Measurements from ENCODE around the gene RASSF7.
A peak's percentile ranks its signal among the peaks of the same experiment; 100 is the strongest.

RASSF7 gene

DNA sequence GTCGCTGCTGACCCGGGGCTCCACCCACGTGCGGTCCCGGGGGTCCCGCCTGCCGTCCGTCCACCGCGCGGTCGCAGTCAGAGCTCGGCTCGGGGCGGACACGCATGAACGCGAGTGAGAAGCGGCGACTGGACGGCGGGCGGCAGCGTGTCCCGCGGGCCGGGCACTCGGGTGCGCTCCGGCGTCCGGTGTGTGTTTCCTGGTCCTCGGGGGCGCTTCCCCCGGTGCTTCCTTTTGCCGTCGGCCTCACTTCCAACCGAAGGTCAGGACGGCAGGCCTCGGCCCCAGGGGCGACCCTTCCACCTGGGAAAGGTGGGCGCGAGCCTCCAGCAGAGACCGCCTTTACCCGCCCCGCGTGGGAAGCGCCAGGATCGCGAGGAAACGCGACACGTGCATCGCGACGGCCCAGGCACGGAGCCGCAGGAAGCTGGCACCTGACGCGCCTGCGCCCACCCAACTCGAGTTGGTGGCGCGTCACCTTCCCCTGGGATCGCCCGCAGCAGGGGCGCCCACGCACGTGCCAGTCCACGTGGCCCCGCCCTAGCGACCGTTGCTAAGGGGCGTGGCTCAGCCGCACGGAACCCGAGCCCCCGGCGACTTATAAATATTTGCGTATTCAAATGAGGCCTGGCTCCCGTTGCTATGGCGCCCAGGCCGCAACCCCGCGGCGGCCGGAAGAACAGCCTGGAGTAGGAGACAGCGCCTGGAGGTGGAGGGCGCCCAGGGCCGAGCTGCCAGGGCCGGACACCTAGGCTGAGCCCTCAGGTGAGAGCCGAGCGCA lies 23.7 kb upstream of the RASSF7 start, which contains the start of gene LRRC56:
LRRC56 (plus strand) TSS at position 687 of the 781 bp plus-strand sequence. CDS start 3,158 bp downstream, outside the sequence.
- ATAC-seq (replicated peaks) (peak; percentile 61), DNase-seq (peak; percentile 94 to 95 (median 95))
- H3K9me3 Mint-ChIP-seq = no peaks in the 10 kb centered on the region
- H3K27me3 Mint-ChIP-seq = no peaks in the 10 kb centered on the region
- peak within 1 kb of the TSS; percentile 95 to 97 for H3K27ac Mint-ChIP-seq
- peak within 1 kb of the TSS; percentile 89 to 92 for H3K4me3 Mint-ChIP-seq
- H3K4me1 Mint-ChIP-seq (ENCODE audit: low read depth in 2 of 2) = peaks cover 13 to 14% of the 10 kb centered on the region in 2 donors
- peaks cover 37% of the 10 kb centered on the region for H3K36me3 Mint-ChIP-seq (ENCODE audit: insufficient read depth)

DNA sequence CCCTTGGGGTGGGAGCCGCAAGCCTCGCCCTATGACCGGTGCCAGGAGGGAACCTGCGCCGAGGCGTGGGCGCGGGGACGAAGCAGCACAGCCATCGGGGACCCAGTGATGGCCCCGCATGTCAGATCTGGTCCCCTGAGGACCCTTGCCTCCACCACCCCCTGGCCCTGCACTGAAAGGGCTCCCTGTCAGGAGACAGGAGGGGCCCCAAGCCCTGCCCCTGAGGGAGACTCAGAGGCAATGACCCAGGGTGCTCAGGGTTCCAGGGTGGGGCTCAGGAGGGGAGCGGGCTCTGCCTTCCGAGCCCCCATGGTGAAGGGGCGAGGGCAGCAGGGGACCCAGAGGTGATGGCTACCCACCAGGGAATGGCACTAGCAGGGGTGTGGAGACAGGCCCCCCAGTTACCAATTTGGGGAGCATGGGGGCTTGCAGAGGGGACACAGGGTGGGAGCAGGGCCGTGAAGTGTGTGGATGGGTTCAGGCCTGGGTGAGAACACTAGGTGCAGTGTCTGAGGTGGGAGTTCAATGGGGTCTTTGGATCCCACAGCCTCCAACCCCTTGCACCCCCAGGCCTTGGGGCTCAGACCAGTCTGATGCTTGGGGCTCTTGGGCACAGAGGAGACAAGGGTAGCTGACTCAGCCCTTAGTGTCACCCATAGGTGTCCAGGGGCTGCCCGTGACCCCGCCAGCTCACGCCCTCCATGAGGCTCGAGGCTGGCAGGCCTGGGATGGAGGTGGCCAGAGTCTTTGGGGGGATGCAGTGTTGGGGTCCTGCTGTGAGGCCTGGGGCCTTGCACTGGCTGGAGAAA lies 22.9 kb upstream of the RASSF7 start:
- H3K27me3 Mint-ChIP-seq = no peaks in the 10 kb centered on the region
- H3K27ac Mint-ChIP-seq = peak overlapping the region; percentile 87 to 97
- ATAC-seq (replicated peaks) = no peak
- peak overlapping the region; percentile 89 to 92 for H3K4me3 Mint-ChIP-seq
- no peak for DNase-seq
- peaks cover 30% of the 10 kb centered on the region for H3K36me3 Mint-ChIP-seq (ENCODE audit: insufficient read depth)
- H3K4me1 Mint-ChIP-seq (ENCODE audit: low read depth in 2 of 2) = peaks cover 13 to 14% of the 10 kb centered on the region in 2 donors
- no peaks in the 10 kb centered on the region for H3K9me3 Mint-ChIP-seq

DNA sequence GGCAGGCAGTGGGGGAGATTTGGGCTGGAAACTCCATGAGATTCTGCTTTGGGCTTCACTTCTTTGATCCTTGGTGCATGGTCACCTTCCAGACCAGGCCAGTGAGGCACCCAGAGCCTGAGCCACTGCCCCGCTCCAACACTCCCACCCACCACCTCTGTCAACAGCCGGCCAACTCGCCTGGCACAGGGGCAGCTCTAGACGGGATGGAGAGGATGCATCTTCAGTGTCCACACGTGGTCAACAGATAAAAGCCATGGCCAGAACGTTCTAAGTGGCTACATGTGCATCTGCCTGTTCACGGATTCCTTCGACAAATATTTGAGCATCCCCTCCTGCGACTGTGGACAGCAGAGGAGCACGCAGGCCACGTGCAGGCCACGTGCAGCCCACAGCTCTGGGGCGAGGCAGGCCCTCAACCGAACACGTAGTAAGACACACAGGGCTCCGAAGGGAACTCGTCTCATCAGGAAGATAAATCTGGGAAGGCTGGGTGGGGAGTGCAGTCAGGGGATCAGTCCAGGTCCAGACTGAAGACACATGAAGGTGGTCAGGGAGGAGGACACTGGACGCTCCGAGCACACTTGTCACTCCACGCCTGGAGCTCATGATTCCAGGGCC lies 22.2 kb upstream of the RASSF7 start:
- H3K27me3 Mint-ChIP-seq = no peaks in the 10 kb centered on the region
- H3K27ac Mint-ChIP-seq = peak overlapping the region in 1 of 2 donors; percentile 97
- H3K36me3 Mint-ChIP-seq (ENCODE audit: insufficient read depth) = peaks cover 30% of the 10 kb centered on the region
- H3K4me3 Mint-ChIP-seq = peak overlapping the region; percentile 10 to 92
- H3K4me1 Mint-ChIP-seq (ENCODE audit: low read depth in 2 of 2) = peaks cover 13 to 14% of the 10 kb centered on the region in 2 donors
- H3K9me3 Mint-ChIP-seq = no peaks in the 10 kb centered on the region
- ATAC-seq (replicated peaks) (no peak), DNase-seq (no peak)

GRCh38 chr11:539971-540481 lies 20.7 kb upstream of the RASSF7 start:
- ATAC-seq (replicated peaks) = no peak
- H3K36me3 Mint-ChIP-seq (ENCODE audit: insufficient read depth) = peaks cover 27% of the 10 kb centered on the region
- no peaks in the 10 kb centered on the region for H3K9me3 Mint-ChIP-seq
- no peak overlapping the region for H3K4me3 Mint-ChIP-seq
- no peak overlapping the region for H3K27ac Mint-ChIP-seq
- peaks cover 13 to 14% of the 10 kb centered on the region in 2 donors for H3K4me1 Mint-ChIP-seq (ENCODE audit: low read depth in 2 of 2)
- no peak for DNase-seq
- H3K27me3 Mint-ChIP-seq = no peaks in the 10 kb centered on the region

DNA sequence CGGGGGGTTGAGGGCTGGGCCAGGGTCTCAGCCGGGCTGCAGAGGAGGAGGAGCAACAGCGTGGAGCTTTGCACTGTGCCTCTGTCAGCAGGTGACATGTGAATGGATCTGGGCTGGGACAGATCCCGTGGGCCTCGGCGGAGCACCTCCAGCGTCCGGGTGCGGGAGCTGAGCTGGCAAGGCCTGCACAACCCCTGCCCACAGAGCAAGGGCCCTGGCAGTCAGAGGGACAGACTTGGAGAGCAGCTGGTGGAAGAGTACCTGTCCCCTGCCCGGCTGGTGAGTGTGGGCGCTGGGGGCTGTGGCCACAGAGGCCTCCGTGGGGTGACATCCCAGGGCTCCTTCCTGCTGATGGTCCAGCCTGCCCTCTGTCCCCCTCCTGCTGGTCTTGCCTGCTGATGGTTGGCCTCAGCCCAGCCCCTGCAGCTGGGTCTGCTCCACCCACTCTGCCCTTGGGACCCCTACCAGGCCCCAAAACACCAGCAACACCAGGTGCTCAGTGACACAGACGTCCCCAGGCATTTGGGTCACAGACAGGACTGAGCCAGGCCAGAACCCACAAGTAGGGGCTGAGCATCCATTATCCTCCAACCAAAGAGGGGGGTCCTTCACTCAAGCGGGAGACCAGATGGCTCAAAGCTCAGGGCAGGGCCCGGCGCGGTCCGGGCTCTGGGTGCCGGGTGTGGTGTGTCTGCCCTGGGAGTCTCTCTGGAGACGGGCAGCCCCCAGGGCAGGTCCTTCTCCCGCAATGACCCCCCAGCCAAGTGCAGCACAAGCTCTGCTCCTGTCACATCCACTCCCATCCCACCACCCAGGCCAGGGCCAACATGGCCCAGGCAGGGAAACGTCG lies 20.0 kb upstream of the RASSF7 start:
- no peak overlapping the region for H3K4me3 Mint-ChIP-seq
- no peaks in the 10 kb centered on the region for H3K9me3 Mint-ChIP-seq
- no peaks in the 10 kb centered on the region for H3K27me3 Mint-ChIP-seq
- H3K27ac Mint-ChIP-seq = no peak overlapping the region
- peaks cover 13 to 14% of the 10 kb centered on the region in 2 donors for H3K4me1 Mint-ChIP-seq (ENCODE audit: low read depth in 2 of 2)
- H3K36me3 Mint-ChIP-seq (ENCODE audit: insufficient read depth) = peaks cover 24% of the 10 kb centered on the region
- DNase-seq (no peak), ATAC-seq (replicated peaks) (no peak)

DNA sequence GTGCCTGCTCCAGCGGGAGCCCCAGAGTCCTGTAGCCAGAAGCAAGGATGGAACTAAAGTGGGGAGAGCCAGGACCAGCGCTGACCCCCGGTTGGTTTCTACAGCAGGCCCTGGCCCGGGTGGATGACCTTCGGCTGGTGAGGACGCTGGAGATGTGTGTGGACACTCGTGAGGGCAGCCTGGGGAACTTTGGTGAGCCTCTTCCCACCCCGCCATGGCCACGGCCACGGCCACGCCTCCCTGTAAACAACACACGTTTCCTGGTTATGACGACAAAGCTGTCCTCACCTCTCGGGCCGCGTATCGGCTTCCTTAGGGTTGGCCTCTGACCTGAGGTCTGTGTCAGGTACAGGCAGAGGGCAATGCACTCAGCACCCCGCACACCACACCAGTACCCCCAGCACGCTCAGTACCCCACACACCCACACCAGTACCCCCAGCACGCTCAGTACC lies 19.3 kb upstream of the RASSF7 start:
- Mint-ChIP-seq H3K36me3 (ENCODE audit: insufficient read depth) (peaks cover 18% of the 10 kb centered on the region), H3K27ac (no peak overlapping the region), H3K27me3 (no peaks in the 10 kb centered on the region), H3K4me3 (no peak overlapping the region), H3K4me1 (ENCODE audit: low read depth in 2 of 2) (peaks cover 9% of the 10 kb centered on the region in 2 donors), H3K9me3 (no peaks in the 10 kb centered on the region)
- ATAC-seq (replicated peaks) (no peak), DNase-seq (no peak)

- ATAC-seq (replicated peaks) (no peak), DNase-seq (no peak)
- Mint-ChIP-seq H3K4me3 (no peak overlapping the region), H3K36me3 (ENCODE audit: insufficient read depth) (no peaks in the 10 kb centered on the region), H3K9me3 (no peaks in the 10 kb centered on the region), H3K27me3 (no peaks in the 10 kb centered on the region), H3K27ac (no peak overlapping the region), H3K4me1 (ENCODE audit: low read depth in 2 of 2) (no peaks in the 10 kb centered on the region)
Observed at GRCh38 chr11:544817-545166, 16.0 kb upstream of the RASSF7 start.

DNA sequence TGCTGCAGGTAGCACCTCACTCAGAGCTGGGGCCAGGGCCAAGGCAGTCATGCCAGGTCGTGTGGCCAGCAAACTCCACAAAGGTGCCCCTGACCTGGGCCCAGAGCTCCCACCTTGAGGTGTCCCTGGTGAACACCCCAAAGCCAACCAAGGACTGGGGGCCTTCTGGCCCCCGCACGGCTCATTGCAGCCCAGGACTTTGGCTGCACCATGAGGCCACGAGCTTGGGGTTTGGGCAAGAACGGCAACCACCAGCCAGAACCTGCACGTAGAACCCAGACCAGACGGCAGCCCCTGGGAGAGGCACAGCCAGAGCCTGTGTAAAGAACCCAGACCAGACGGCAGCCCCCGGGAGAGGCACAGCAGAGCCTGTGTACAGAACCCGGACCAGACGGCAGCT lies 15.6 kb upstream of the RASSF7 start:
- Mint-ChIP-seq H3K27me3 (no peaks in the 10 kb centered on the region), H3K4me1 (ENCODE audit: low read depth in 2 of 2) (no peaks in the 10 kb centered on the region), H3K9me3 (no peaks in the 10 kb centered on the region), H3K4me3 (no peak overlapping the region), H3K36me3 (ENCODE audit: insufficient read depth) (no peaks in the 10 kb centered on the region), H3K27ac (no peak overlapping the region)
- ATAC-seq (replicated peaks) (no peak), DNase-seq (no peak)

DNA sequence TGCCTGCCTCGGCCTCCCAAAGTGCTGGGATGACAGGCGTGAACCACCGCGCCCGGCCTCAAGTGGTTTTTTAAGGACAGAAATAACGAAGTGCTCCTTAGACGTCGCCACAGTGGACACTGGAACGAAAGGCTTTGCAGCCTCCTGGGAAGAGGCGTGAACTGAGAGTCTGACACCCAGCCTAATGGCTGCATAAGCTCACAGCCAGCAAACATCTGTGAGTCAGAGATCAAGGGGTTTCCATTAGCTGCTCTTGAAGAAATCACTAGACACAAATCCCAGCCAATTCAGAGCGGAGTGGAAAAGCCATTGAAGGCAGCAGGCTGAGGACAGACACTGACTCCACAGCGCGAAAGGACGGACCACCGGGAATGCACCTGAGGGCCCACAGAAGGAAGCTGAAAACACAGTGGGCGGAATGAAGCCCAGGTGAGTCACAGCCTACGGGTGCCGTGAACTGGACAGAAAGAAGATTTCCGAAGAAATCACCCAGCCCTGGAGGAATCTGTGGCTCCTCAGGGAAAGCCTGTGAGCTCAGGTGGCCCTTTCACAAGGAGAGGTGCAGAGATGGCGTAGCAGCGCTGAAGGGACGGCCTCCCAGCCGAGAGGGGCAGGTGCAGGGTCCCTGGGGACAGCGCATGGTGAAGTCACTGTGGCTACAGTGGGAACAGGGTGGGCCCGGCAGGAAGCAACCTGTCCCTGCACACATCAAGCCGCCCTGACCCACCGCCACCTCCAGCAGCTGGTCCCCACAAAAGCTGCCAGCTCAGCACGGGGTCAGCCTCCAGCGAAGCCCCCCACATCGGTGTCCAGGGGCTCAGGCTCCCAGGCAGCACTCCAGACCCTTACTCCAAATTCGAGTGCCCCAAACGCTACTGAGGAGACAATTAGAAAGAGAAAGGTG lies 11.8 kb upstream of the RASSF7 start:
- no peaks in the 10 kb centered on the region for H3K27me3 Mint-ChIP-seq
- H3K27ac Mint-ChIP-seq = no peak overlapping the region
- no peaks in the 10 kb centered on the region for H3K9me3 Mint-ChIP-seq
- no peaks in the 10 kb centered on the region for H3K36me3 Mint-ChIP-seq (ENCODE audit: insufficient read depth)
- ATAC-seq (replicated peaks) (no peak), DNase-seq (no peak)
- H3K4me1 Mint-ChIP-seq (ENCODE audit: low read depth in 2 of 2) = no peaks in the 10 kb centered on the region
- no peak overlapping the region for H3K4me3 Mint-ChIP-seq

- H3K4me1 Mint-ChIP-seq (ENCODE audit: low read depth in 2 of 2) = no peaks in the 10 kb centered on the region
- H3K36me3 Mint-ChIP-seq (ENCODE audit: insufficient read depth) = no peaks in the 10 kb centered on the region
- H3K27ac Mint-ChIP-seq = no peak overlapping the region
- ATAC-seq (replicated peaks) (no peak), DNase-seq (no peak)
- no peak overlapping the region for H3K4me3 Mint-ChIP-seq
- no peaks in the 10 kb centered on the region for H3K27me3 Mint-ChIP-seq
- H3K9me3 Mint-ChIP-seq = no peaks in the 10 kb centered on the region
Observed at GRCh38 chr11:550021-550745, 10.6 kb upstream of the RASSF7 start.

GRCh38 chr11:550746-551085 lies 10.1 kb upstream of the RASSF7 start:
- Mint-ChIP-seq H3K27ac (no peak overlapping the region), H3K36me3 (ENCODE audit: insufficient read depth) (no peaks in the 10 kb centered on the region)

GRCh38 chr11:551131-551530 lies 9.6 kb upstream of the RASSF7 start:
- ATAC-seq (replicated peaks) (no peak), DNase-seq (no peak)
- Mint-ChIP-seq H3K4me1 (ENCODE audit: low read depth in 2 of 2) (no peaks in the 10 kb centered on the region), H3K27ac (no peak overlapping the region), H3K27me3 (no peaks in the 10 kb centered on the region), H3K4me3 (no peak overlapping the region), H3K36me3 (ENCODE audit: insufficient read depth) (peaks cover 1% of the 10 kb centered on the region), H3K9me3 (no peaks in the 10 kb centered on the region)

More at GRCh38 chr11:550746-551085, 10.1 kb upstream of the RASSF7 start:
- no peak overlapping the region for H3K4me3 Mint-ChIP-seq
- DNase-seq = no peak
- no peak for ATAC-seq (replicated peaks)
- H3K9me3 Mint-ChIP-seq = no peaks in the 10 kb centered on the region
- no peaks in the 10 kb centered on the region for H3K4me1 Mint-ChIP-seq (ENCODE audit: low read depth in 2 of 2)
- no peaks in the 10 kb centered on the region for H3K27me3 Mint-ChIP-seq

Measured in effector memory CD8-positive, alpha-beta T cell (primary cell).